Measurements from ENCODE around the gene MAPK8IP2. TPM values are rescaled to one million over a fixed set of nuclear protein-coding genes. Genes with fewer than 3 reads are reported as not detected.
A peak's percentile ranks its signal among the peaks of the same experiment; 100 is the strongest.

The MAPK8IP2 gene
- total and polyA plus RNA-seq, 2 of the 13 experiments (the other 11 are each of a cell fraction or from before 2014, with no cell fraction given) = 1.3 to 2.6 TPM

- no peak for TF ChIP-seq ZBTB10 (CRISPR knock-in tag; IDR thresholded peaks at IDR 0.05; ENCODE audit: borderline replicate concordance)
- no peak for TF ChIP-seq ZNF720 (CRISPR knock-in tag; IDR thresholded peaks at IDR 0.05)
- no peak for TF ChIP-seq ZNF207 (IDR thresholded peaks at IDR 0.05; ENCODE audit: borderline replicate concordance)
- TF ChIP-seq ZNF34 (CRISPR knock-in tag; IDR thresholded peaks at IDR 0.05; ENCODE audit: borderline replicate concordance) = no peak
- TF ChIP-seq MXD1 (CRISPR knock-in tag; IDR thresholded peaks at IDR 0.05) = no peak
- TF ChIP-seq, protein P1, sequence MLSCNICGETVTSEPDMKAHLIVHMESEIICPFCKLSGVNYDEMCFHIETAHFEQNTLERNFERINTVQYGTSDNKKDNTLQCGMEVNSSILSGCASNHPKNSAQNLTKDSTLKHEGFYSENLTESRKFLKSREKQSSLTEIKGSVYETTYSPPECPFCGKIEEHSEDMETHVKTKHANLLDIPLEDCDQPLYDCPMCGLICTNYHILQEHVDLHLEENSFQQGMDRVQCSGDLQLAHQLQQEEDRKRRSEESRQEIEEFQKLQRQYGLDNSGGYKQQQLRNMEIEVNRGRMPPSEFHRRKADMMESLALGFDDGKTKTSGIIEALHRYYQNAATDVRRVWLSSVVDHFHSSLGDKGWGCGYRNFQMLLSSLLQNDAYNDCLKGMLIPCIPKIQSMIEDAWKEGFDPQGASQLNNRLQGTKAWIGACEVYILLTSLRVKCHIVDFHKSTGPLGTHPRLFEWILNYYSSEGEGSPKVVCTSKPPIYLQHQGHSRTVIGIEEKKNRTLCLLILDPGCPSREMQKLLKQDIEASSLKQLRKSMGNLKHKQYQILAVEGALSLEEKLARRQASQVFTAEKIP (CRISPR knock-in tag; IDR thresholded peaks at IDR 0.05; ENCODE audit: borderline replicate concordance) = 0 out of 2 replicates have a peak, but pooled peaks have one; percentile 44
- TF ChIP-seq RELA (CRISPR knock-in tag; IDR thresholded peaks at IDR 0.05) = no peak
- TF ChIP-seq KLF9 (CRISPR knock-in tag; IDR thresholded peaks at IDR 0.05; ENCODE audit: low read depth) = no peak
- TF ChIP-seq ATAD3A (CRISPR knock-in tag; IDR thresholded peaks at IDR 0.05) = no peak
- TF ChIP-seq ZSCAN21 (CRISPR knock-in tag; IDR thresholded peaks at IDR 0.05; ENCODE audit: borderline replicate concordance) = no peak
- TF ChIP-seq GTF2F1 (IDR thresholded peaks at IDR 0.05; ENCODE audit: low read length) = no peak
- no peak for TF ChIP-seq ZNF530 (CRISPR knock-in tag; IDR thresholded peaks at IDR 0.05; ENCODE audit: low read depth)
- TF ChIP-seq FOXC1 (CRISPR knock-in tag; IDR thresholded peaks at IDR 0.05; ENCODE audit: borderline replicate concordance) = no peak
- TF ChIP-seq, protein P2, sequence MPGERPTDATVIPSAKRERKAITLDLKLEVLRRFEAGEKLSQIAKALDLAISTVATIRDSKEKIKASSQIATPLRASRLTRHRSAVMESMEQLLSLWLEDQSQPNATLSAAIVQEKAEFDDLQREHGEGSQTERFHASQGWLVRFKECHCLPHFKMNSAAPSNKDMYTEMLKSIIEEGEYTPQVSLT (CRISPR knock-in tag; IDR thresholded peaks at IDR 0.05; ENCODE audit: borderline replicate concordance, low read depth) = no peak
- no peak for TF ChIP-seq AGO1 (IDR thresholded peaks at IDR 0.05; ENCODE audit: low read depth, low read length, poor library complexity, severe bottlenecking)
- TF ChIP-seq ZNF180 (CRISPR knock-in tag; IDR thresholded peaks at IDR 0.05; ENCODE audit: borderline replicate concordance, low read depth) = no peak
- TF ChIP-seq EEA1 (CRISPR knock-in tag; IDR thresholded peaks at IDR 0.05; ENCODE audit: borderline replicate concordance) = no peak
- TF ChIP-seq ARID3A (IDR thresholded peaks at IDR 0.05; ENCODE audit: low read depth, low read length) = no peak
- TF ChIP-seq, protein P3, sequence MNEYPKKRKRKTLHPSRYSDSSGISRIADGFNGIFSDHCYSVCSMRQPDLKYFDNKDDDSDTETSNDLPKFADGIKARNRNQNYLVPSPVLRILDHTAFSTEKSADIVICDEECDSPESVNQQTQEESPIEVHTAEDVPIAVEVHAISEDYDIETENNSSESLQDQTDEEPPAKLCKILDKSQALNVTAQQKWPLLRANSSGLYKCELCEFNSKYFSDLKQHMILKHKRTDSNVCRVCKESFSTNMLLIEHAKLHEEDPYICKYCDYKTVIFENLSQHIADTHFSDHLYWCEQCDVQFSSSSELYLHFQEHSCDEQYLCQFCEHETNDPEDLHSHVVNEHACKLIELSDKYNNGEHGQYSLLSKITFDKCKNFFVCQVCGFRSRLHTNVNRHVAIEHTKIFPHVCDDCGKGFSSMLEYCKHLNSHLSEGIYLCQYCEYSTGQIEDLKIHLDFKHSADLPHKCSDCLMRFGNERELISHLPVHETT (CRISPR knock-in tag; conservative IDR thresholded peaks at IDR 0.05) = no peak
- no peak for TF ChIP-seq MYNN (CRISPR knock-in tag; IDR thresholded peaks at IDR 0.05; ENCODE audit: low read depth)
- TF ChIP-seq ZNF768 (CRISPR knock-in tag; IDR thresholded peaks at IDR 0.05) = peak; percentile 37; the same call in 1 of the 2 replicates
- no peak for TF ChIP-seq GATAD1 (CRISPR knock-in tag; IDR thresholded peaks at IDR 0.05)
Observed at GRCh38 chr22:50613291-50613981, 12.8 kb downstream of the MAPK8IP2 start (continued).
